GM12891 (cell line): ENCODE measurements around the gene SENP8.

Experiments used
- DNase-seq: peaks from one replicate; pipeline ENCODE4 v3.0.0; 2011; ENCODE audit warnings: low spot score; ENCODE audit not compliant: insufficient read length
- FAIRE-seq: peaks from 2 replicates; lab custom pipeline; 2011; peaks lifted over from hg19 to GRCh38; lab: Jason Lieb, UNC
- PAX5 ChIP-seq: IDR thresholded peaks from 2 replicates; pipeline ENCODE4 v1.6.1; 2011; ENCODE audit warnings: low read length, moderate library complexity, mild to moderate bottlenecking; ENCODE audit not compliant: insufficient read depth, severe bottlenecking
- POLR2A ChIP-seq: IDR thresholded peaks from 2 replicates; pipeline ENCODE4 v1.6.1; 2011; ENCODE audit warnings: low read depth, low read length, control low read depth
- POLR2AphosphoS5 ChIP-seq: IDR thresholded peaks from 2 replicates; pipeline ENCODE4 v1.6.1; 2011; ENCODE audit warnings: low read depth, low read length, control low read depth
- POU2F2 ChIP-seq: IDR thresholded peaks from 2 replicates; pipeline ENCODE4 v1.6.1; 2011; ENCODE audit warnings: low read depth, mild to moderate bottlenecking, control low read depth, low read length, moderate library complexity
- SPI1 ChIP-seq: IDR thresholded peaks from 2 replicates; pipeline ENCODE4 v1.6.1; 2011; ENCODE audit warnings: low read depth, low read length, control low read depth
- TAF1 ChIP-seq: IDR thresholded peaks from 2 replicates; pipeline ENCODE4 v1.6.1; 2011; ENCODE audit warnings: low read depth, low read length, control low read depth

Gene SENP8

DNA sequence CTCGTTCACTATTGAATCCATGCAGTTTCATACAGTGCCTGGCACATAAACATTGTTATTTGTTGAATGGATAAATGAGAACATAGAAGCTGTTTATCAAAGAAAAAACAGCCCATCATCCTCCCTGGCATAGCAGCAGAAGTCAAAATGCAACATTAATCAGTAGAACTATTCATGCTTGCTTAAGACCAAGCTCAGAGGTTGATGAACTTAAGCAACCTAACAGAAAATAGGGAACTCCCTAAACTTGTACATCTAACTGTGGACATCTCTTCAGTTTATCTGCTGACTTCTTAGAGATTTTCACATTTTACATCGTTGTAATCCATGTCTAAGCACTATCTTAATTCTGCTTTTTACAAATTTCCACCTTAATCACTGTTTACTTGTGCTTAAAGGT is 29.2 kb downstream of the SENP8 start:
- FAIRE-seq, result no peak
- no peak for DNase-seq
- TF ChIP-seq POLR2AphosphoS5, result no peak
- no peak for TF ChIP-seq PAX5
- no peak for TF ChIP-seq SPI1
- TF ChIP-seq POLR2A, result no peak
- TF ChIP-seq TAF1, result no peak
- TF ChIP-seq POU2F2, result no peak

DNA sequence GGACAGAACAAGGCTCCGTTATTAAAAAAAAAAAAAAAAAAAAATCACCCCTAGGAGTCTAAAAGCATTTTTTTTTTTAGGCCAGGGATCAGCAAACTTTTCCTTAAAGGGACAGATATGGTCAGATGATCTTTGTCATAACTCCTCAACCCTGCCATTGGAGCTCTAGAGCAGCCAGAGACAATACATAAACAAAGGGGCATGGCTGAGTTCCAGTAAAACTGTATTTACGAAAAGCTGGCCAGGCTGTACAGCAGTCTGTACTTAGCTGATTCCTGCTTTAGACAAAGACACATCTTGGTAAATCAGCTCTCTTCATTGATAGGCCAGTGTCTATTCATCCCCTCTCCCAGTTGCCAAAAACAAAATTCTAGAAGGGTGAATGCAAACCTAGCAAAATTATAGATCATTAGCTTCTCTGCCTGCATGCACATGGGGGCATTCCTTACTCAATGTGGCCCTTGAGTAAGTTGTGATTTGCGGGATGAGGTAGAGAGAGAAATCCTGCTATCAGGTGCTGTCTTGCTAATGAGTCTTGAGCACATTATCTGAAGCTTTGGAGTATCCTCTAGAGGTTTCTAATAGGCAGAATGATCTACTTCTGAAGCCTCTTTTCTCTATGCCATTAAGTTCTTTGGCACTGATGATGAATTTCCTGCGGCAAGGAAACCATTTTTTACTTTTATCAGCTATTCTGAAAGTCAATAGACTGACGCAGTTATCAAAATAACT is 35.2 kb downstream of the SENP8 start:
- DNase-seq, result no peak
- TF ChIP-seq PAX5, result no peak
- no peak for TF ChIP-seq SPI1
- no peak for TF ChIP-seq POLR2AphosphoS5
- TF ChIP-seq TAF1, result no peak
- TF ChIP-seq POLR2A, result no peak
- FAIRE-seq, result no peak

DNA sequence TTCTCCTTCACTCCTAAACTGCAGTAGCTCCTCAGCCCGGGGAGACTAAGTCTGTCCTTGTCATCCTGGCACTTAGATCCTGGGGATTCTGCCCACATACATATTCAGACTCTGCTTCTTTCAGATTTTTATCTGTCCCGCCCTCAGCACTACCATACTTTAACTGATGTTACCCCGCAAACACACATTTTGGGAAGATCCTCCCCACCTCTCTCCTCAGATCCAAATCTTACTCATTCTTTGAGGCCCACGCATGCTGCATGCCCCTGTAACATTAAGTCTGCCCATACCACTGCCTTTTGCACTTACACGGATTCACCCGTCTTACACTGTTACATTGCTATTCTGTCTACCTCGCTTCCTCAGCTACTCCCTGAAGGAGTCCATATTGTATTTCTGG is 36.1 kb downstream of the SENP8 start:
- no peak for DNase-seq
- TF ChIP-seq POLR2AphosphoS5, result no peak
- TF ChIP-seq POLR2A, result no peak
- no peak for TF ChIP-seq PAX5
- no peak for FAIRE-seq

DNA sequence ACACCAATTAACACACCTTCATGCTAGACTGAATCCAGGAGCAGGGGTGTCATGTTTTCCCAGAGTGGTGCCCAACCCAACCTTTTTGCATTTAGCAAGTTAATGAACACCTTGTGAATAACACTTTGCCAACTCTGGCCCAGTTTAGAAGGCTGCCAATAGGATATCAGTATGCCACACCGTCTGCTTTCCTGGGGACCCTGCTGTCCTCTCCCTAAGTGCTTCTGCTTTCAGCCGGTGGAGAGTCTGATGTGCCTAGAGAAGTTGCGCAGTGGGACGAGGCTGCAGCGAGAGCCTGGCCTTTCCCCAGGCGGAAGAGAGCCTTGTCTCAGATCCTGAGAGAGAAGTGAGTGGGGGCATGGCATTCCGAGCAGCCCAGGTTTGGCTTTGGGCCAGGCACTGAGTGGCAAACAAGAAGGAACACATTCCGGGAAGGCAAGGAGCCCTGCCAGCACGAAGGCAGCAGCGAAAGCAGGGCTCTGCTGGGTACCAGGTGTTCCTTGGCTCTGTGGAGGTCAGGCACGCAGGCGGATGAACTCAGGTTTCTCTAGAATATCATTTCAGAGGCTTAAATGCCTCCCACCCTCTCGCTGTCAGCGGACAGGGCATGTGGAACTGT is 36.9 kb downstream of the SENP8 start:
- no peak for DNase-seq
- TF ChIP-seq TAF1 (no peak), PAX5 (no peak), POLR2AphosphoS5 (no peak), POU2F2 (no peak), SPI1 (no peak), POLR2A (no peak)
- peak; percentile 81 for FAIRE-seq

DNA sequence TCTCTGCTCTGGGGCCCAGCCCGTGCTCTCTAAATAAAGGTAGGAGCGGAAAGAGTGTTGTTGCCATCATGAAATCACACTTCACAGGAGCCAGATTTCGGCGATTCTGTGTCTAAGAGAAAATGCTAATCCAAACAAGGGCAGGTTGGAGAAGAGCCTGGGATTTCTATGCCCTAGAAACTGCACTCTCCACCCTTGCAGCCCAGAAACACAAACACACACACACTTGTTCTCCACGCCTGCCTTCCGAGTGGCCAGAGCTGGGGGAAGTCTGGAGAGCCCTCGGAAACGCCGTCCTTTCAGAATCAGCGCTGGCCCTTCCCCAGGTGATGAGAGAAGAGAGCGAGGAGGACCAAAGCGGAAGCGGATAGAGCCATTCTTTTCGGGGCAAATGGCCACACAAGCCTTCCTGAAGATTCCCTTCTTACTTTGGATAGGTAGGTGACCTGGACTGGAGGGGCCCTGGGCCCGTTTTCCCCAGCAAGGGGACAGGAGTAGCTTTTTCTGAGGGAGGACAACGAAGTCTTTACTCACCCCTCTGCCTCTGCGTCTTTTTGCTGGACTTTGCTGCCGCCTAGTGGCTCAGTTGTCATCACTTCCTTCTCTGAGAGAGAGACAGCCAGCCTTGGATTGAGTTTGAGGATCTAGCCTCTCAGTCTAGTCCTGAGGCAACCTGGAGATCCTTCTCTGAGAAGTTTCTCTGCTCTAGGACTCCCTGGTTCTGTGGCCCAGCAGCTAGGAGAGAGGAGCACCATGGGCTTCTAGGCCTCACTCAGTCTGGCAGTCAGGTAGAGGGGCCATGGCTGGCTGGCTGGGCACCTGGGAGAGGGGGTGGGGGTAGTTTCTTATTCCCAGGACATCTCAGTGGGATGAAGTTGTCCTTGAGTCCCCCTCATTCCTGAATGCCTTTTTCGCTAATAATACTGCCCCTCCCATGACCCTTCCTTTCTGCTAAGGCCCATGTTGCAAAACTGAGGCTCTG is 37.7 kb downstream of the SENP8 start:
- FAIRE-seq, result peak; percentile 95
- 0 out of 2 replicates have a peak, but pooled peaks have one; percentile 48 for TF ChIP-seq SPI1
- TF ChIP-seq POU2F2, result no peak

DNA sequence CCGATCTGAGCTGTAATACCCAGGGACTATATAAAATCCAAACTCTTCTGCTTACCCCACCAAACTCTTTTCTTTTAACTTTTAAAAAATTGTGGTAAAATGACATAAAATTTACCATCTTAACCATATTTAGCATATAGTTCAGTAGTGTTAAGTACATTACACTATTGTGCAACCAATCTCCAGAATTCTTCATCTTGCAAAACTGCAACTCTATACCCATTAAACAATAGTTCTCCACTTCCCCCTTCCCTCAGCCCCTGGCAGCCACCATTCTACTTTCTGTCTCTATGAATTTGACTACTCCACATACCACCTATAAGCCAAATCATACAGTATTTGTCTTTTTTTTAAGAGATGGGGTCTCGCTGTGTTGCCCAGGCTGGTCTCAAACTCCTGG is 38.7 kb downstream of the SENP8 start:
- FAIRE-seq (no peak), DNase-seq (no peak)
- TF ChIP-seq POLR2AphosphoS5 (no peak), POLR2A (no peak), POU2F2 (no peak)

More for the DNA sequence above, 37.7 kb downstream of the SENP8 start:
- DNase-seq, result peak; percentile 58

DNA sequence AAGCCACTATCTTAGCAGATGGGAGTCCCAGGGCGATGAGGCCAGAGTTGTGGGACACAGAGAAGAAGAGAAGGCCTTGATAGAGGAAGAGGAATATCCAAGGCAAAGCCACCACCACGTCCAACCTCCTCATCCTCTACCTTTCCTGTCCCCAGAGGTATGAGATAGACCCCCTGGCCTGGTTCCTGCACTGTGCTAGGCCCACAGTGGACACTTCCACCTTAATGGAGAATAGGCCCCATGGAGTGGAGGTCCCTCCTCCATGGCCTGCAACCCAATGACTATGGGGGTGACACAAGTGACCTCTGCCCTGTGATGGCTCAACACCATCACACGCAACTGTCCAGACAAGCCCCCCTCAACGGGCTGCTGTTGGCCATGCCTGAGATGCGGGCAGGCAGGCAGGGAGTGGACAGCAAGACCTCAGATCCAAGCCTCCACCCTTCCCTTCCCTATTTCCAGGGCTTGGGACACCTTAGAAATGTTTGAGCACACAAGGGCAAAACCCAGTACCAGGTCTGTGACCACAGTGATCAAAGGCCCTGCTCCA is 42.6 kb downstream of the SENP8 start:
- no peak for FAIRE-seq

DNA sequence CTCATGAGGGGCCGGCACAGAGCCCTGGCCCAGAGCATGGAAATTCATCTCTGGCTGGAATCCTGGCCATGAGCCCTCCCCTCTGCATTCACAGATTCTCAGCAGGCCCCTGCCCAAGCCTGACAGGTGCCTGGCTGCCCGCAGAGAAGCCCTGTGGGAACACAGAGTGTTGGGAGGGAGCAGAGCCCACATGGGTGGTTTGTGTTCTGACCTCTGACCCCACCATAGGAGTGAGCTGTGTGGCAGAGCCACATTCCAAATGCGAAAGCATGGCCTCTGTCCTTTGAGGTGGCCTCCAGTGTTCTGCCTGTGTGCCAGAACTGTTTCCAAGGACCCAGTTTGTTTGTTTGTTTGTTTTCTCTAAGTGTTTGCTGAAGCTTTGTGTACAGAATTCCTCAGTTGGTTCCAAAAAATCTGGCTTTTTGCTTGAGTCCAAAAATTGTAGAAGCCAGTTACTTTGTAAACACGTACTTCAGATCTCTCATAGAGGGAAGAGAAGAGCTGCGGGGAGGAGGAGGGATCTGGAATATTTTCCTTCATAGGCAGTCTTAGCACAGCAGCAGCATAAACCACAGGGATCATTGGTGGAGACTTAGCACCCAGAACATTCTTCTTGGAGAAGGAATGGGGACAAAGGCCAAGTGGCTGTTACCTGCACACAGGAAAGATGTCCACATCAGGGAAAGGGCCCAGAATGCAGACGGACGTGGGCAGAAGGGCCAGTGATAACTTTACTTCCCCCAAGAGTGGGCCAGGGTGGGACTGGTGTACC is 43.3 kb downstream of the SENP8 start:
- no peak for TF ChIP-seq PAX5
- TF ChIP-seq POU2F2, result no peak
- TF ChIP-seq TAF1, result no peak
- TF ChIP-seq POLR2AphosphoS5, result no peak
- no peak for TF ChIP-seq POLR2A
- TF ChIP-seq SPI1, result no peak
- no peak for DNase-seq
- no peak for FAIRE-seq

More for the DNA sequence above, 42.6 kb downstream of the SENP8 start:
- DNase-seq, result no peak
- TF ChIP-seq SPI1, result no peak
- TF ChIP-seq POU2F2, result no peak
- no peak for TF ChIP-seq PAX5
- TF ChIP-seq POLR2AphosphoS5, result no peak
- TF ChIP-seq POLR2A, result no peak
- TF ChIP-seq TAF1, result no peak

DNA sequence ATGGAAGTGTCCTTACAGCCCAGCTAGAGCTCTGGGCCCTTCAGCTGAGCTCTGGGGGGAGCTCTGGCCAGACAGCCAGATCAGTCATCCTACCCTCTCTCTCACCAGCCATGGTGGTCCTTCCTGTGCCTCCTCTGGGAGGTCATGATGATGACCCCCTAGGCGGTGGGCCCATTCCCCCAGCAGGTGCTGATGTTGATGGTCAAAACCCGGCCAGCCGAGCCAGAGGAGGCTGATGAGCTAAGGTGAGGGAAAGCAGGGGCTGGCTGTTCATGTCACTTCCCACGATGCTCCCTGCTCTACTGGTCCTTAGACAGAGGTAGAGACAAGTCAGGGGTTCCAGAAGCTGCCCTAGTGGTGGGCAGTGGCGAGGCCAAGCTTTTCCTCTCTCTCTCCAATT is 44.4 kb downstream of the SENP8 start:
- no peak for TF ChIP-seq PAX5
- no peak for TF ChIP-seq SPI1
- TF ChIP-seq POLR2AphosphoS5, result no peak
- TF ChIP-seq TAF1, result no peak
- no peak for TF ChIP-seq POLR2A
- no peak for TF ChIP-seq POU2F2
- no peak for DNase-seq
- no peak for FAIRE-seq
